Stomach (tissue), 9 donors: ENCODE measurements around the gene CUTC. TPM values are rescaled to one million over a fixed set of nuclear protein-coding genes. Genes with fewer than 3 reads are reported as not detected.

Source experiments
- DNase-seq, 2 donors: peaks; one replicate each; pipeline versions ENCODE4 v3.0.0 to v3.0.0-alpha.2; 2013 to 2019
- H3K27ac ChIP-seq, 5 donors: fragments of 200-600 bp in 4 of 5; sonication (generic) in 4 of 5; one replicate each; pipeline ENCODE4 v1.5.1; 2013 to 2019; ENCODE audit warnings: mild to moderate bottlenecking in 1 of 5, moderate library complexity in 1 of 5
- H3K27me3 ChIP-seq, 3 donors: fragments of 200-600 bp; sonication (generic); one replicate each; pipeline ENCODE4 v1.5.1; 2017 to 2019; ENCODE audit warnings: mixed run types in 1 of 3
- H3K36me3 ChIP-seq, 4 donors: fragments of 200-600 bp; sonication (generic); 1 replicate in 3 of 4; 2 replicates in 1 of 4; pipeline ENCODE4 v1.5.1; 2016 to 2019
- H3K4me1 ChIP-seq, 4 donors: fragments of 200-600 bp; sonication (generic); one replicate each; pipeline ENCODE4 v1.5.1; 2016 to 2019
- H3K4me3 ChIP-seq, 4 donors: fragments of 200-600 bp; sonication (generic) in 3 of 4; one replicate each; pipeline ENCODE4 v1.5.1; 2016 to 2019; ENCODE audit warnings: mild to moderate bottlenecking in 1 of 4
- H3K9me3 ChIP-seq, 4 donors: fragments of 200-600 bp; sonication (generic); one replicate each; pipeline ENCODE4 v1.5.1; 2016 to 2019
- CTCF ChIP-seq, 7 experiments: fragments of 450-650 bp in 4 of 7; fragments of 200-600 bp in 3 of 7; sonication (generic) in 3 of 7; IDR thresholded peaks; one replicate each; pipeline ENCODE4 v1.5.1; 2016 to 2019; ENCODE audit warnings: antibody characterized with exemption in 7 of 7, control low read depth in 2 of 7, mild to moderate bottlenecking in 1 of 7
- EP300 ChIP-seq: sonication (generic); formaldehyde crosslinking; IDR thresholded peaks from one replicate; pipeline ENCODE4 v1.6.1; 2017; ENCODE audit warnings: antibody characterized with exemption
- POLR2A ChIP-seq, 4 donors: fragments of 450-650 bp; IDR thresholded peaks; one replicate each; pipeline ENCODE4 v1.6.1; 2016; ENCODE audit warnings: antibody characterized with exemption in 4 of 4, control low read depth in 2 of 4, mild to moderate bottlenecking in 1 of 4, moderate library complexity in 1 of 4
- POLR2AphosphoS5 ChIP-seq, 3 donors: sonication (generic); formaldehyde crosslinking; IDR thresholded peaks; one replicate each; pipeline ENCODE4 v1.6.1; 2016; ENCODE audit warnings: antibody characterized with exemption in 3 of 3
- WGBS, 5 donors: extraction: QIAGEN DNeasy Blood & Tissue Kit in 3 of 5; methylation state at CpG; one replicate each; pipeline versions ENCODE4 v1.1.5 to v1.1.7; 2013 to 2018; 5-methylcytosine and 5-hydroxymethylcytosine counted together
- intact Hi-C: fragments of 100-400 bp; cut with DNase I; formaldehyde crosslinking; loops from one replicate; pipeline ENCODE4 v1.15.1; 2023; ENCODE audit warnings: low total_unique reads
- polyA plus RNA-seq, 3 donors: library from polyadenylated mRNA; stranded (reverse); fragments of 200-250 nt; gene quantifications; one replicate each; pipeline ENCODE4 v1.2.3, GENCODE V29; 2013
- total RNA-seq, 5 donors: library from RNA; depleted of rRNA; stranded (reverse); fragments of >200 nt; gene quantifications; one replicate each; pipeline versions ENCODE4 v1.1.0 to v1.2.3, GENCODE V29; 2014 to 2016
- donor health status: healthy with polysubstance abuse.
- donor health status: Bipolar disorder and iron deficiency.
- donor health status: healthy.

The CUTC gene
- total and polyA plus RNA-seq, 8 donors = 2.6 to 63.0 (median 30.8) TPM

DNA sequence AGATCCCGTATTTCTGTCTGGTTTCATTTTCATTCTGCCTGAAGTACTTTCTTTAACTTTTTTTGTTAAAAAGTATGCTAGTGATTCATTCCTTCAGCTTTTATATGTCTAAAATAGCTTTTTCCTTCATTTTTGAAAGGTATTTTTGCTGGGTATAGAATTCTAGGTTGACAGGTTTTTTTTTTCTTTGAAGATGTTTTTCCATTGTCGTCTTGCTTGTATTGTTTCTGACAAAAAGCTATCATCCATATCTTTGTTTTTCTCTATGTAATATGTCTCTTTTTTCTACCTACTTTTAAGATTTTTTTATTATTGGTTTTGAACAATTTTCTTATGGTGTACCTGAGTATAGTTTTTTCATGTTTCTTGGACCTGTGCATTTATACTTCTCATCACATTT, 8.2 kb downstream of the CUTC start:
- DNase-seq = no peak
- H3K9me3 ChIP-seq = peaks cover 0 to 19% (median 12%) of the 10 kb centered on the region in 4 donors
- no peaks in the 10 kb centered on the region for H3K27me3 ChIP-seq
- no peak overlapping the region for H3K4me3 ChIP-seq
- intact Hi-C loops = no loop called here
- no peak overlapping the region for H3K27ac ChIP-seq
- WGBS, 5 donors = 96 to 100% (median 97%) methylated on average over 2 of the region's 2 CpGs
- TF ChIP-seq POLR2AphosphoS5 (IDR thresholded peaks at IDR 0.05) = no peak
- no peak for TF ChIP-seq EP300
- TF ChIP-seq POLR2A (IDR thresholded peaks at IDR 0.05) = no peak
- TF ChIP-seq CTCF (IDR thresholded peaks at IDR 0.05) = no peak
- H3K36me3 ChIP-seq = peaks cover 51 to 95% (median 94%) of the 10 kb centered on the region in 4 donors
- H3K4me1 ChIP-seq = peaks cover 0 to 17% (median 4%) of the 10 kb centered on the region in 4 donors

- Histone ChIP-seq H3K27me3 (no peaks in the 10 kb centered on the region), H3K9me3 (peaks cover 0 to 19% (median 12%) of the 10 kb centered on the region in 4 donors), H3K4me1 (peaks cover 0 to 10% (median under 1%) of the 10 kb centered on the region in 4 donors), H3K36me3 (peaks cover 57 to 100% (median 100%) of the 10 kb centered on the region in 4 donors), H3K4me3 (no peak overlapping the region), H3K27ac (no peak overlapping the region)
- TF ChIP-seq POLR2A (IDR thresholded peaks at IDR 0.05) = no peak
- no peak for TF ChIP-seq CTCF (IDR thresholded peaks at IDR 0.05)
- no peak for TF ChIP-seq EP300
- TF ChIP-seq POLR2AphosphoS5 (IDR thresholded peaks at IDR 0.05) = no peak
- DNase-seq = no peak
- WGBS, 5 donors = 96 to 99% (median 97%) methylated on average over 3 of the region's 3 CpGs
- intact Hi-C loops = no loop called here
Measured at GRCh38 chr10:99740933-99741559, 9.0 kb downstream of the CUTC start.

GRCh38 chr10:99742254-99742653, 10.2 kb downstream of the CUTC start:
- H3K36me3 ChIP-seq = peaks cover 63 to 100% (median 100%) of the 10 kb centered on the region in 4 donors
- TF ChIP-seq EP300 (no peak), CTCF (IDR thresholded peaks at IDR 0.05) (no peak), POLR2A (IDR thresholded peaks at IDR 0.05) (no peak), POLR2AphosphoS5 (IDR thresholded peaks at IDR 0.05) (no peak)
- no peak overlapping the region for H3K4me3 ChIP-seq
- H3K4me1 ChIP-seq = peaks cover 0 to 10% (median 0%) of the 10 kb centered on the region in 4 donors
- DNase-seq = no peak
- peaks cover 0 to 19% (median 12%) of the 10 kb centered on the region in 4 donors for H3K9me3 ChIP-seq
- intact Hi-C loops = no loop called here
- H3K27me3 ChIP-seq = no peaks in the 10 kb centered on the region
- H3K27ac ChIP-seq = no peak overlapping the region

DNA sequence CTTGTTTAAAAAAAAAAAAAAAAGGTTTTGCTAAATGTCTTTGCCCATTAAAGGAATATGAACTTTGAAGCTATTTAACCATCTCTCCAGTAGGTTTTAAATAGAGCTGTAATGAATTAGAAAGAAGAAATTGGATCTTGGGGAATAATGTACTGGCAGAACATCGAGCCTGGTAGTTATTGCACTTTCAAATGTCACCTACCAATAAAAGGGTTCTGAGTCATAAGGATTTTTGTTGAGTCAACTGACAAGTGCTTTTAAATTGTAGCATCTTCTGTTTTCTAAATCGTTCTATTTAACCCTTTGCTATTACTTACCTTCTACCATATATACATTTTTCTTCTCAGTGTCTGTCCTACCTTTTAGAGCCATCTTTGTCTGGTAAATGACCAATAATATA, 10.7 kb downstream of the CUTC start:
- peaks cover 67 to 100% (median 100%) of the 10 kb centered on the region in 4 donors for H3K36me3 ChIP-seq

More for the DNA sequence above, 10.7 kb downstream of the CUTC start:
- Histone ChIP-seq H3K27me3 (no peaks in the 10 kb centered on the region), H3K27ac (no peak overlapping the region), H3K9me3 (peaks cover 0 to 19% (median 12%) of the 10 kb centered on the region in 4 donors), H3K4me1 (peaks cover 0 to 10% (median 0%) of the 10 kb centered on the region in 4 donors), H3K4me3 (no peak overlapping the region)
- no peak for TF ChIP-seq POLR2A (IDR thresholded peaks at IDR 0.05)
- no peak for TF ChIP-seq EP300
- no peak for TF ChIP-seq POLR2AphosphoS5 (IDR thresholded peaks at IDR 0.05)
- TF ChIP-seq CTCF (IDR thresholded peaks at IDR 0.05) = no peak
- 77 to 84% (median 79%) methylated on average over 2 of the region's 2 CpGs for WGBS, 5 donors
- intact Hi-C loops = no loop called here
- DNase-seq = no peak
